HEK293 (cell line): ENCODE data around the gene VKORC1.

Experiments used
- GLI2 ChIP-seq: fragments of 450-650 bp; formaldehyde crosslinking; IDR thresholded peaks from 2 replicates; pipeline ENCODE4; 2017; ENCODE audit warnings: missing biosample characterization, missing genetic modification characterization, low read depth, borderline replicate concordance
- PATZ1 ChIP-seq: fragments of 450-650 bp; formaldehyde crosslinking; IDR thresholded peaks from 2 replicates; pipeline ENCODE4 v1.5.1; 2016; ENCODE audit warnings: missing biosample characterization, missing genetic modification characterization
- PRDM10 ChIP-seq: fragments of 450-650 bp; formaldehyde crosslinking; IDR thresholded peaks from 2 replicates; pipeline ENCODE4 v1.5.1; 2016; ENCODE audit warnings: missing biosample characterization, missing genetic modification characterization
- REST ChIP-seq: fragments of 450-650 bp; formaldehyde crosslinking; IDR thresholded peaks from 2 replicates; pipeline ENCODE4 v1.5.1; 2016; ENCODE audit warnings: missing biosample characterization, missing genetic modification characterization
- ZBTB48 ChIP-seq: fragments of 450-650 bp; formaldehyde crosslinking; IDR thresholded peaks from 2 replicates; pipeline ENCODE4 v1.5.1; 2016; ENCODE audit warnings: missing biosample characterization, missing genetic modification characterization
- ZNF133 ChIP-seq: fragments of 450-650 bp; formaldehyde crosslinking; IDR thresholded peaks from 2 replicates; pipeline ENCODE4 v1.5.1; 2016; ENCODE audit warnings: missing biosample characterization, missing genetic modification characterization
- ZNF146 ChIP-seq: fragments of 450-650 bp; formaldehyde crosslinking; IDR thresholded peaks from 2 replicates; pipeline ENCODE4 v1.5.1; 2016; ENCODE audit warnings: missing biosample characterization, missing genetic modification characterization
- ZNF2 ChIP-seq: fragments of 450-650 bp; formaldehyde crosslinking; IDR thresholded peaks from 2 replicates; pipeline ENCODE4 v1.5.1; 2016; ENCODE audit warnings: missing biosample characterization, missing genetic modification characterization
- ZNF221 ChIP-seq: fragments of 450-650 bp; formaldehyde crosslinking; IDR thresholded peaks from 2 replicates; pipeline ENCODE4 v1.5.1; 2017; ENCODE audit warnings: missing biosample characterization, missing genetic modification characterization, borderline replicate concordance
- ZNF248 ChIP-seq: fragments of 450-650 bp; formaldehyde crosslinking; IDR thresholded peaks from 2 replicates; pipeline ENCODE4 v1.5.1; 2017; ENCODE audit warnings: missing biosample characterization, missing genetic modification characterization
- ZNF292 ChIP-seq: fragments of 450-650 bp; formaldehyde crosslinking; IDR thresholded peaks from 2 replicates; pipeline ENCODE4 v1.5.1; 2016; ENCODE audit warnings: low read depth, missing biosample characterization, missing genetic modification characterization, borderline replicate concordance
- ZNF335 ChIP-seq: fragments of 450-650 bp; formaldehyde crosslinking; conservative IDR thresholded peaks from 2 replicates; pipeline ENCODE4 v1.5.1; 2016; ENCODE audit warnings: missing biosample characterization, missing genetic modification characterization
- ZNF366 ChIP-seq: fragments of 450-650 bp; formaldehyde crosslinking; conservative IDR thresholded peaks from 2 replicates; pipeline ENCODE4 v1.5.1; 2016; ENCODE audit warnings: missing biosample characterization, missing genetic modification characterization
- ZNF580 ChIP-seq: fragments of 450-650 bp; formaldehyde crosslinking; IDR thresholded peaks from 2 replicates; pipeline ENCODE4 v1.5.1; 2016; ENCODE audit warnings: missing biosample characterization, missing genetic modification characterization
- ZNF600 ChIP-seq: fragments of 450-650 bp; formaldehyde crosslinking; IDR thresholded peaks from 2 replicates; pipeline ENCODE4 v1.5.1; 2016; ENCODE audit warnings: missing biosample characterization, missing genetic modification characterization
- ZNF629 ChIP-seq: fragments of 450-650 bp; formaldehyde crosslinking; IDR thresholded peaks from 2 replicates; pipeline ENCODE4 v1.5.1; 2017; ENCODE audit warnings: missing biosample characterization, missing genetic modification characterization
- ZNF701 ChIP-seq: fragments of 450-650 bp; formaldehyde crosslinking; IDR thresholded peaks from 2 replicates; pipeline ENCODE4 v1.5.1; 2016; ENCODE audit warnings: missing biosample characterization, missing genetic modification characterization
- TF ChIP-seq, protein P1 (sequence below): fragments of 450-650 bp; formaldehyde crosslinking; IDR thresholded peaks from 2 replicates; pipeline ENCODE4 v1.5.1; 2016; ENCODE audit warnings: missing biosample characterization, missing genetic modification characterization, borderline replicate concordance
- TF ChIP-seq, protein P2 (sequence below): fragments of 450-650 bp; formaldehyde crosslinking; IDR thresholded peaks from 2 replicates; pipeline ENCODE4 v1.5.1; 2017; ENCODE audit warnings: missing biosample characterization, missing genetic modification characterization

Gene VKORC1

DNA sequence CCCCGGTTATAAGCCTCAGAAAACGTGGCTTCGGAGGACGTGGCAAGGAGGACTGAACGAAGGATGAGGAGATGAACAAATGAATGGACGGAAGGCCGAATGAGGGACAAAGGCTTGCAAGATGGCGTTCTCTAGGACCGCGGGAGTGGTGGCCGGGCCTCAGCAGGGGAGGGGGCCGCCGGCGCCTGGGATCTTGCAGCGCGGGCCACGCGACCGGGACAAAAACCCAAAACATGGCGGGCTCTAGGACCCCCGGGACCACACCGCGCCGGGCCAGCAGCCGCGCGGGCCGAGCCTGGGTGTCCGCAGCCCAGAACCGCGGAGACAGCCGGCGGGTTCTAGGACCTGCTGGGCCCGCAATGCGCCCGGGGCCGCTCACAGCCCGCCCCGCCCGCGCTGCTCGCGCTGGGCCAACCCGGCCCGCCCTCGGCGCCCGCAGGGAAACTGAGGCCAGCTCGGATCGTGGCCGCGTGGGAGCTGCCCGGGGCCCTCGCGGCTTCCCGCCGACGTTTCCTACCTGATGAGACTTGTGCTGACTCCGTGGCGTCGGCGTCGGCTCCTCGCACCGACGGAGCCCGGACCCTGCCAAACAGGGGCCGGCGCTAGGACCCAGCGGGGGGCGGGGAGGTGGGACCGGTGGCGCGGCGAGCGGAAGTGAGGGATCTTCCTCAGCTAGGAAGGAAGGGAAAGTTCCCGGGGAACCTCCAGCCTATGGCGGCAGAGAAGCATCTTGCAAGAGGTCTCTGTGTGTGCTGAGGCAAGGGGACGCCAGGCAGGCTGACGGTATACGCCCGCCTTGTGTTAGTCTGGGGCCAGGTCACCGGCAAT is 21.2 kb downstream of the VKORC1 start (continued):
- TF ChIP-seq, protein P1, sequence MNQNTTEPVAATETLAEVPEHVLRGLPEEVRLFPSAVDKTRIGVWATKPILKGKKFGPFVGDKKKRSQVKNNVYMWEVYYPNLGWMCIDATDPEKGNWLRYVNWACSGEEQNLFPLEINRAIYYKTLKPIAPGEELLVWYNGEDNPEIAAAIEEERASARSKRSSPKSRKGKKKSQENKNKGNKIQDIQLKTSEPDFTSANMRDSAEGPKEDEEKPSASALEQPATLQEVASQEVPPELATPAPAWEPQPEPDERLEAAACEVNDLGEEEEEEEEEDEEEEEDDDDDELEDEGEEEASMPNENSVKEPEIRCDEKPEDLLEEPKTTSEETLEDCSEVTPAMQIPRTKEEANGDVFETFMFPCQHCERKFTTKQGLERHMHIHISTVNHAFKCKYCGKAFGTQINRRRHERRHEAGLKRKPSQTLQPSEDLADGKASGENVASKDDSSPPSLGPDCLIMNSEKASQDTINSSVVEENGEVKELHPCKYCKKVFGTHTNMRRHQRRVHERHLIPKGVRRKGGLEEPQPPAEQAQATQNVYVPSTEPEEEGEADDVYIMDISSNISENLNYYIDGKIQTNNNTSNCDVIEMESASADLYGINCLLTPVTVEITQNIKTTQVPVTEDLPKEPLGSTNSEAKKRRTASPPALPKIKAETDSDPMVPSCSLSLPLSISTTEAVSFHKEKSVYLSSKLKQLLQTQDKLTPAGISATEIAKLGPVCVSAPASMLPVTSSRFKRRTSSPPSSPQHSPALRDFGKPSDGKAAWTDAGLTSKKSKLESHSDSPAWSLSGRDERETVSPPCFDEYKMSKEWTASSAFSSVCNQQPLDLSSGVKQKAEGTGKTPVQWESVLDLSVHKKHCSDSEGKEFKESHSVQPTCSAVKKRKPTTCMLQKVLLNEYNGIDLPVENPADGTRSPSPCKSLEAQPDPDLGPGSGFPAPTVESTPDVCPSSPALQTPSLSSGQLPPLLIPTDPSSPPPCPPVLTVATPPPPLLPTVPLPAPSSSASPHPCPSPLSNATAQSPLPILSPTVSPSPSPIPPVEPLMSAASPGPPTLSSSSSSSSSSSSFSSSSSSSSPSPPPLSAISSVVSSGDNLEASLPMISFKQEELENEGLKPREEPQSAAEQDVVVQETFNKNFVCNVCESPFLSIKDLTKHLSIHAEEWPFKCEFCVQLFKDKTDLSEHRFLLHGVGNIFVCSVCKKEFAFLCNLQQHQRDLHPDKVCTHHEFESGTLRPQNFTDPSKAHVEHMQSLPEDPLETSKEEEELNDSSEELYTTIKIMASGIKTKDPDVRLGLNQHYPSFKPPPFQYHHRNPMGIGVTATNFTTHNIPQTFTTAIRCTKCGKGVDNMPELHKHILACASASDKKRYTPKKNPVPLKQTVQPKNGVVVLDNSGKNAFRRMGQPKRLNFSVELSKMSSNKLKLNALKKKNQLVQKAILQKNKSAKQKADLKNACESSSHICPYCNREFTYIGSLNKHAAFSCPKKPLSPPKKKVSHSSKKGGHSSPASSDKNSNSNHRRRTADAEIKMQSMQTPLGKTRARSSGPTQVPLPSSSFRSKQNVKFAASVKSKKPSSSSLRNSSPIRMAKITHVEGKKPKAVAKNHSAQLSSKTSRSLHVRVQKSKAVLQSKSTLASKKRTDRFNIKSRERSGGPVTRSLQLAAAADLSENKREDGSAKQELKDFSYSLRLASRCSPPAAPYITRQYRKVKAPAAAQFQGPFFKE (tag by site-specific recombination): no peak
- peak; percentile 55; the same call in 1 of the 2 replicates for TF ChIP-seq ZNF629
- peak; percentile 70 for TF ChIP-seq ZNF580 (tag by site-specific recombination)
- no peak for TF ChIP-seq ZNF248
- no peak for TF ChIP-seq ZNF292 (tag by site-specific recombination)
- TF ChIP-seq REST (tag by site-specific recombination): no peak
- TF ChIP-seq PATZ1 (tag by site-specific recombination): peak; percentile 81
- no peak for TF ChIP-seq ZNF600 (tag by site-specific recombination)
- TF ChIP-seq GLI2 (tag by site-specific recombination): 0 out of 2 replicates have a peak, but pooled peaks have one; percentile 3
- peak; percentile 84 for TF ChIP-seq PRDM10 (tag by site-specific recombination)
- peak; percentile 9; the same call in 1 of the 2 replicates for TF ChIP-seq ZNF221
- TF ChIP-seq ZNF701 (tag by site-specific recombination): no peak
- no peak; the same call in 1 of the 2 replicates for TF ChIP-seq ZBTB48 (tag by site-specific recombination)
- TF ChIP-seq ZNF366: peak; percentile 76
- TF ChIP-seq ZNF335 (tag by site-specific recombination): peak; percentile 88
- no peak for TF ChIP-seq ZNF133 (tag by site-specific recombination)
- TF ChIP-seq ZNF2 (tag by site-specific recombination): no peak
- TF ChIP-seq, protein P2, sequence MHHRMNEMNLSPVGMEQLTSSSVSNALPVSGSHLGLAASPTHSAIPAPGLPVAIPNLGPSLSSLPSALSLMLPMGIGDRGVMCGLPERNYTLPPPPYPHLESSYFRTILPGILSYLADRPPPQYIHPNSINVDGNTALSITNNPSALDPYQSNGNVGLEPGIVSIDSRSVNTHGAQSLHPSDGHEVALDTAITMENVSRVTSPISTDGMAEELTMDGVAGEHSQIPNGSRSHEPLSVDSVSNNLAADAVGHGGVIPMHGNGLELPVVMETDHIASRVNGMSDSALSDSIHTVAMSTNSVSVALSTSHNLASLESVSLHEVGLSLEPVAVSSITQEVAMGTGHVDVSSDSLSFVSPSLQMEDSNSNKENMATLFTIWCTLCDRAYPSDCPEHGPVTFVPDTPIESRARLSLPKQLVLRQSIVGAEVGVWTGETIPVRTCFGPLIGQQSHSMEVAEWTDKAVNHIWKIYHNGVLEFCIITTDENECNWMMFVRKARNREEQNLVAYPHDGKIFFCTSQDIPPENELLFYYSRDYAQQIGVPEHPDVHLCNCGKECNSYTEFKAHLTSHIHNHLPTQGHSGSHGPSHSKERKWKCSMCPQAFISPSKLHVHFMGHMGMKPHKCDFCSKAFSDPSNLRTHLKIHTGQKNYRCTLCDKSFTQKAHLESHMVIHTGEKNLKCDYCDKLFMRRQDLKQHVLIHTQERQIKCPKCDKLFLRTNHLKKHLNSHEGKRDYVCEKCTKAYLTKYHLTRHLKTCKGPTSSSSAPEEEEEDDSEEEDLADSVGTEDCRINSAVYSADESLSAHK (tag by site-specific recombination): peak; percentile 76
- TF ChIP-seq ZNF146: peak; percentile 23; the same call in 1 of the 2 replicates
